HG02943 (cell line): ENCODE results near the gene MUSTN1.

Experiments used
- ATAC-seq: cut with Tn5 transposase; IDR thresholded peaks from one replicate; pipeline ENCODE4 v1.9.1; 2021; ENCODE audit warnings: mild to moderate bottlenecking, low read depth, moderate library complexity; ENCODE audit not compliant: unreplicated experiment

MUSTN1 gene

DNA sequence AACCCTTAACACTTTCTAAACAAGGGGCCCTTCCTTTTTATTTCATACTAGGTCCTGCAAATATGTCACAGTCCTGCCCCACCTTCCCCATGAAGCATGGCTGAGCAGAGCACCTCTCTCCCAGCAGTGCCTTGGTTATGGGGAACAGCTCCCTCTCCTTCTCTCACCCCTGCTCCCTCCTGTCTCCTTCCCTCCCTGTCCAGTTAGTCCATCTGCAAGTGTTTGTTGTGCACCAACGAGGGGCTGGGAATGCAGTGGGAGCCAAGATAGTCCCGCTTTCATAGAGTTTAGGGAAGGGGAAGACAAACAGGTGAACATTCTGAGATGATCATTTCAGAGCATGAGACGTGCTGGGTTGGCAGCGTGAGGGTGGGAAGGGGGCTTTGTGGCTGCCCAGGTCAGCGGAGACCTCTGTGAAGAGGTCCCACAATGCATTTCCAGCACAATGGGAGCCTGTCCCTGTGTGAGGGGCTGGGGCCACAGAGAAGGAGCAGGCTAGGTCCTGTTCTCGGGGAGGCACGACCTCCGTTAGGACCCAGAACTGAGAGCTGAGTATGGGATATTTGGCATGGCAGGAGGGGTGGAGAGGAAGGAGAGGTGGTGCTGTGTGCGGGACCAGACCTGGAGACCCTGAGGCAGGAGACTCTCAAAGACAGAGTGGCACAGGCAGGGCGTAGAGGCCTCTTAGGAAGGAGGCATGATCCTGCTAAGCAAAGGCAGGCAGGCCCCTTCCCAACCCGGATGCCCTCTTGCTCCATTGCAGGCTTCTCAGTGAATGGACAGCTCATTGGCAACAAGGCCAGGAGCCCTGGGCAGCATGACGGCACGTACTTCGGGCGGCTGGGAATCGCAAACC lies 45.7 kb downstream of the MUSTN1 start:
- no peak for ATAC-seq

DNA sequence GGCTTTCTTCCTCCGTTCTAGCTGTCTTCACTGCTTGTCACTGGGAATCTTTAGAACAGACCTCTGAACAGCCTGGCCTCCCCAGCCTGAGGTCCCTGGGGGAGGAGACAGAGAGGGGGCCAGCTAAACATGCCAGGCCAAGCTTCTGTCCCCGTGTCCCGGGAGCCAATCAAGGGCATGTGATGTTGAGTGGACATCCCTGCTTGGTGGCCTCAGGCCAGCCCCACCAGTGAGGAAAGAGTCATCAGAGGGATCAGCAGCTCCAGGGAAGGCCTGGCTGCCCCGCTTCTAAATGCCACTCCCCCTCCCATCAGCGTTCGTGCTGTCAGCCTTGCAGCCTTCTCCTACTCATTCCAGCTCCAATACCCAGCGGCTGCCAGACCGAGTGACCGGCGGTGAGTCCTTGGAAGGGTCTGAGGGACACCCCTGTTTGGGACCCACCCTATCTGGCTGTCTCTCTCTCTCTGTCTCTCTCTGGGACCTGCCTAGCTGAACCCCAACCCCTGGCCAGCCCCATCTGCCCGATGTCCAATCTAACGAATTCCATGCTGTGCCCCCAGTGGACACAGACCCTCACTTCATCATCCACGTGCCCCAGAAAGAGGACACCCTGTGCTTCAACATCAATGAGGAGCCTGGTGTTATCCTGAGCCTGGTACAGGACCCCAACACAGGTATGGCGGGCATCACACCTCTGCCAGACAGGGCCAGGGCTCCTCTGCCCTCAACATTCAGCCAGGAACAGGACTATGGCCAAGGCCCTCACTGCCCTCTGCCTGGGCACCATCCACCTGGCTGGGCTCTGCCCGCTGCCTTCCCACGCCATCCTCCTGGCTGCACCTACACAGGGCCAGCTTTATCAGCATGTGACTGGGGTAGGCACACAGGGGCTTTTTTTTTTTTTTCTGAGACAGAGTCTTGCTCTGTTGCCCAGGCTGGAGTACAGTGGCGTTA lies 46.9 kb downstream of the MUSTN1 start:
- ATAC-seq = no peak

- no peak for ATAC-seq
These were observed 47.6 kb downstream of the MUSTN1 start for GRCh38 chr3:52787246-52787645.

DNA sequence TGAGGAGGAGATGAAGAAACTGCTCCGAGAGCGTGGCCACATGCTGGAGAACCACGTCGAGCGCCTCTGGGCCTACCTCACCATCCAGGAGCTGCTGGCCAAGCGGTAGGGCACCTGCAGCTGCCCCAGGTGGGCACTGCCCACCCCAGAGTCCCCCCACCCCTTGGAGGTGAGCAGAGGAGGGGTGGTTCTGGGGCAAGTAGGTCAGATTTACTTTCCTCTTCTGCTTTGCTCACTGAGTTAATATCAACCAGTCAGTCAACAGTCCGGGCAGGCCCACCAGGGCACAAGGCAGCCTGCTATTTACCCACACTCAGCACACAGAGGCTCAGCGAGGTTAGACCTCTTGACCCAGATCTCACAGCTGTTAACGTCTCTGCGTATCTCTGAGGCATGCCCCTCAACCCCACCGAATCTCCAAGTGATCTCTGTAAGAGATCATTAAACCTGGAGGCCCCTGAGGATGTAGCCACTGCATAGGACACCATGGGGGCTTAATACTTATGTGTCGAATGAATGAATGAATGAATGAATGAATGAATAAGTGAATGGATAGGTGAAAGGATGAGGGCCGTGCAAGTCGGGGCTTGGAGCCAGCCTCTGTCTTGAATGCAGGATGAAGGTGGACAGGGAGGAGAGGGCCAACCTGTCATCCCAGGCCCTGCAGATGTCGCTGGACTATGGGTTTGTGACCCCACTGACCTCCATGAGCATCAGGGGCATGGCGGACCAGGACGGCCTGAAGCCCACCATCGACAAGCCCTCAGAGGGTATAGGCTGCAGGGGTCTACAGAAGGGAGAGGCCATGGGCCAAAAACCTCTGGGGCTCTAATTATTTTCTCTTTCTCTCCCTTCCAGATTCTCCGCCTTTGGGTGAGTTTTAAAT lies 48.2 kb downstream of the MUSTN1 start:
- ATAC-seq = no peak

GRCh38 chr3:52784931-52785590 lies 49.8 kb downstream of the MUSTN1 start:
- ATAC-seq = no peak

DNA sequence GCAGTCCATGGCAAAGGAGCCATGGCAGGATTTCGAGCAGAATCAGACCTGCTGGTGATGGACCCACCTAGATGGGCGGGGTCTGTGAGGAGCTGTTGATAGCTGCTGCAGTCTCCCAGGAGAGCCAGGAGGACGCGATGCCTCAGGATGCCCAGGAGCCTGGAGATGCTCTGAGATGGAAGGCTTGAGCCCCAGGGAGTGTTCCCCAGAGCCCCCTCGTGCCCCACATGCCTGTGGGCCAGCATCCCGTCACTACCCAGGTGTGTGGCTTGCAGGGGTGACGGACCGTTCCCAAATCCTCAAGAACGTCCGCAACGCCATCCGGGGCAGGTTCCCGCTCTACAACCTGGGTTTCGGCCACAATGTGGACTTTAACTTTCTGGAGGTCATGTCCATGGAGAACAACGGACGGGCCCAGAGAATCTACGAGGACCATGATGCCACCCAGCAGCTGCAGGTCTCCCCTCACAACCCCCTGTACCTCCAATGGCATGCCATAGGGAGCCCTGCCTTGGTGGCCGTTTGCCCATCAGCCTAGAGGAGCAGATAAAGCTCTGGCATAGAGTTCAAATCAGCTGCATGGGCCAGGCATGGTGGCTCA lies 50.7 kb downstream of the MUSTN1 start:
- ATAC-seq = no peak

DNA sequence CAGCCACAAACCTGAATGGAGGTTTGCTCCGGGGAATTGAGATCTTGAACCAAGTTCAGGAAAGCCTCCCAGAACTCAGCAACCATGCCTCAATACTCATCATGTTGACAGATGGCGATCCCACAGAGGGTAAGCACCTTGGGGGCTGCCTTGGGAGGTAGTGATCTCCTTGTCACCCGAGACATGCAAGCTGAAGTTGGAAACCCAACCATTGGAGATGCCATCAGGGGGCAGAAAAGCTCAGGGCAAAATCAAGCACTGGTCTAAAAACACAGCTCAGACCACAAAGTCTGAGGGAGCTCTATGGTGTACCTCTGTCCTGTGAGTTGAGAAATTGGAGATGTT lies 51.6 kb downstream of the MUSTN1 start:
- ATAC-seq = no peak
